ENCODE results near the gene DPM3. TPM values are rescaled to one million over a fixed set of nuclear protein-coding genes. Genes with fewer than 3 reads are reported as not detected.
A peak's percentile ranks its signal among the peaks of the same experiment; 100 is the strongest.

The DPM3 gene
- total and polyA plus RNA-seq, 2 of the 13 experiments (the other 11 are each of a cell fraction or from before 2014, with no cell fraction given), result 23.2 to 53.4 TPM

DNA sequence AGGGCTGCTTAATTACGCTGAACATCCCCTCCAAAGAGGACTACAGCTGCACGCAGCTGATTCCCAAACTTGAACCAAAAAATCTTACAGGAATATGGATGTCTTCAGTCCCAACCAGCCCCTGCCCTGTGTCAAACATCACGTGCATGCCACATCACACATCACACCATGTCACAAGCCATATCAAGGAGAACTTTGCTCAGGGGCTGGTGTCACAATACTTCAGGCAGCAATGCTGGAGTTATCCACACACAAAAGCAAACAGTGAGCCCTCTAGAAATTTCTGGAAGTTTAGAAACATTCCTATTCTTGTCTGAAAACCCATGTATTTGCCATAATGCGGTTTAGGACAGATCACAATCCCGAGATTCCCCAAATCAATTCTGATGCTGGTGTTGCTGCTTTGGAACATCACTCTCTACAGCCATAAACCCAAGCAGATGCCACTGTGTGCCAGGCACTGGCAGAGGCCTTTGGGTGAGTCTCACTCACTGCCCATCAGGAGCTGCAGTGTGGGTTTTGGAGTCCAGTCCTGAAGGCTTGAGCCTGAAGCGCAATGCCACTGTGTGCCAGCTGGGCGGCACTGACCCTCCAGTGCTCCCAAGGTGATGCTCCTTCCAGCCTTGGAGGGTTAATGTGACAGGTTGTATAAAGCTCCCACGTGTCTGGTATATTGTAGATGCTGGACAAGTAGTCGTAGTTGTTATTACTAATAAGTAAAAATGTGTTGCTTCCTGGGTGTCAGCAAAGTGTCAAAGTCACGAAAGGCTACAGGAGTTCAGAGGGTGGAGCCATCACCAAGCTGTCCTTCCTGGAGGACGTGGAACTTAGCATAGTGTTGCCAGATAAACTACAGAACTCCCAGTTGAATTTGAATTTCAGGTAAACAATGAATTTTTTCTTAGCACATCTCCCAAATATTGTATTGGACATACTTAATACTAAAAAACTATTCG lies 32.7 kb downstream of the DPM3 start (continued):
- TF ChIP-seq, protein P1, sequence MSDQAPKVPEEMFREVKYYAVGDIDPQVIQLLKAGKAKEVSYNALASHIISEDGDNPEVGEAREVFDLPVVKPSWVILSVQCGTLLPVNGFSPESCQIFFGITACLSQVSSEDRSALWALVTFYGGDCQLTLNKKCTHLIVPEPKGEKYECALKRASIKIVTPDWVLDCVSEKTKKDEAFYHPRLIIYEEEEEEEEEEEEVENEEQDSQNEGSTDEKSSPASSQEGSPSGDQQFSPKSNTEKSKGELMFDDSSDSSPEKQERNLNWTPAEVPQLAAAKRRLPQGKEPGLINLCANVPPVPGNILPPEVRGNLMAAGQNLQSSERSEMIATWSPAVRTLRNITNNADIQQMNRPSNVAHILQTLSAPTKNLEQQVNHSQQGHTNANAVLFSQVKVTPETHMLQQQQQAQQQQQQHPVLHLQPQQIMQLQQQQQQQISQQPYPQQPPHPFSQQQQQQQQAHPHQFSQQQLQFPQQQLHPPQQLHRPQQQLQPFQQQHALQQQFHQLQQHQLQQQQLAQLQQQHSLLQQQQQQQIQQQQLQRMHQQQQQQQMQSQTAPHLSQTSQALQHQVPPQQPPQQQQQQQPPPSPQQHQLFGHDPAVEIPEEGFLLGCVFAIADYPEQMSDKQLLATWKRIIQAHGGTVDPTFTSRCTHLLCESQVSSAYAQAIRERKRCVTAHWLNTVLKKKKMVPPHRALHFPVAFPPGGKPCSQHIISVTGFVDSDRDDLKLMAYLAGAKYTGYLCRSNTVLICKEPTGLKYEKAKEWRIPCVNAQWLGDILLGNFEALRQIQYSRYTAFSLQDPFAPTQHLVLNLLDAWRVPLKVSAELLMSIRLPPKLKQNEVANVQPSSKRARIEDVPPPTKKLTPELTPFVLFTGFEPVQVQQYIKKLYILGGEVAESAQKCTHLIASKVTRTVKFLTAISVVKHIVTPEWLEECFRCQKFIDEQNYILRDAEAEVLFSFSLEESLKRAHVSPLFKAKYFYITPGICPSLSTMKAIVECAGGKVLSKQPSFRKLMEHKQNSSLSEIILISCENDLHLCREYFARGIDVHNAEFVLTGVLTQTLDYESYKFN (CRISPR knock-in tag; conservative IDR thresholded peaks at IDR 0.05), result peak; percentile 71
- 0 out of 2 replicates have a peak, but pooled peaks have one; percentile 62 for TF ChIP-seq ZNF501 (CRISPR knock-in tag; IDR thresholded peaks at IDR 0.05)
- TF ChIP-seq, protein P2, sequence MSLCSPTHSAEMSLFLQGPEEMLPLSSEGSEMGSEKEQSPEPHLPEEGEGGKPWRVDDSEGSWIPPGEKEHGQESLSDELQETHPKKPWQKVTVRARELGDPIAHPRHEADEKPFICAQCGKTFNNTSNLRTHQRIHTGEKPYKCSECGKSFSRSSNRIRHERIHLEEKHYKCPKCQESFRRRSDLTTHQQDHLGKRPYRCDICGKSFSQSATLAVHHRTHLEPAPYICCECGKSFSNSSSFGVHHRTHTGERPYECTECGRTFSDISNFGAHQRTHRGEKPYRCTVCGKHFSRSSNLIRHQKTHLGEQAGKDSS (CRISPR knock-in tag; IDR thresholded peaks at IDR 0.05; ENCODE audit: borderline replicate concordance, low read depth), result no peak
- TF ChIP-seq NCOA2 (CRISPR knock-in tag; IDR thresholded peaks at IDR 0.05), result 0 out of 2 replicates have a peak, but pooled peaks have one; percentile 57
- TF ChIP-seq EHMT2 (IDR thresholded peaks at IDR 0.05; ENCODE audit: borderline replicate concordance, low read depth, low read length), result no peak
- TF ChIP-seq SKI (IDR thresholded peaks at IDR 0.05; ENCODE audit: partially characterized antibody), result no peak
- no peak for TF ChIP-seq ZNF282 (IDR thresholded peaks at IDR 0.05; ENCODE audit: partially characterized antibody)
- TF ChIP-seq, protein P3, sequence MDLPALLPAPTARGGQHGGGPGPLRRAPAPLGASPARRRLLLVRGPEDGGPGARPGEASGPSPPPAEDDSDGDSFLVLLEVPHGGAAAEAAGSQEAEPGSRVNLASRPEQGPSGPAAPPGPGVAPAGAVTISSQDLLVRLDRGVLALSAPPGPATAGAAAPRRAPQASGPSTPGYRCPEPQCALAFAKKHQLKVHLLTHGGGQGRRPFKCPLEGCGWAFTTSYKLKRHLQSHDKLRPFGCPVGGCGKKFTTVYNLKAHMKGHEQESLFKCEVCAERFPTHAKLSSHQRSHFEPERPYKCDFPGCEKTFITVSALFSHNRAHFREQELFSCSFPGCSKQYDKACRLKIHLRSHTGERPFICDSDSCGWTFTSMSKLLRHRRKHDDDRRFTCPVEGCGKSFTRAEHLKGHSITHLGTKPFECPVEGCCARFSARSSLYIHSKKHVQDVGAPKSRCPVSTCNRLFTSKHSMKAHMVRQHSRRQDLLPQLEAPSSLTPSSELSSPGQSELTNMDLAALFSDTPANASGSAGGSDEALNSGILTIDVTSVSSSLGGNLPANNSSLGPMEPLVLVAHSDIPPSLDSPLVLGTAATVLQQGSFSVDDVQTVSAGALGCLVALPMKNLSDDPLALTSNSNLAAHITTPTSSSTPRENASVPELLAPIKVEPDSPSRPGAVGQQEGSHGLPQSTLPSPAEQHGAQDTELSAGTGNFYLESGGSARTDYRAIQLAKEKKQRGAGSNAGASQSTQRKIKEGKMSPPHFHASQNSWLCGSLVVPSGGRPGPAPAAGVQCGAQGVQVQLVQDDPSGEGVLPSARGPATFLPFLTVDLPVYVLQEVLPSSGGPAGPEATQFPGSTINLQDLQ (CRISPR knock-in tag; IDR thresholded peaks at IDR 0.05), result 0 out of 2 replicates have a peak, but pooled peaks have one; percentile 40
- TF ChIP-seq ZNF446 (CRISPR knock-in tag; IDR thresholded peaks at IDR 0.05), result no peak
- peak; percentile 62 for TF ChIP-seq FOSL2 (CRISPR knock-in tag; IDR thresholded peaks at IDR 0.05)
- peak; percentile 95 for TF ChIP-seq TFE3 (CRISPR knock-in tag; IDR thresholded peaks at IDR 0.05)
- no peak for TF ChIP-seq SRSF4 (IDR thresholded peaks at IDR 0.05; ENCODE audit: low read depth, low read length, poor library complexity, severe bottlenecking)
- TF ChIP-seq CREM (IDR thresholded peaks at IDR 0.05), result peak; percentile 42; the same call in 1 of the 2 replicates
- no peak for TF ChIP-seq CREM (CRISPR knock-in tag; IDR thresholded peaks at IDR 0.05)
- no peak for TF ChIP-seq HDAC6 (IDR thresholded peaks at IDR 0.05; ENCODE audit: low read depth, low read length)
- 0 out of 2 replicates have a peak, but pooled peaks have one; percentile 26 for TF ChIP-seq ZNF230 (CRISPR knock-in tag; IDR thresholded peaks at IDR 0.05)
- TF ChIP-seq HNRNPL (IDR thresholded peaks at IDR 0.05; ENCODE audit: low read depth, low read length), result 0 out of 2 replicates have a peak, but pooled peaks have one; percentile 16
- TF ChIP-seq NR2C2 (CRISPR knock-in tag; IDR thresholded peaks at IDR 0.05; ENCODE audit: borderline replicate concordance), result peak; percentile 59; the same call in 1 of the 2 replicates
- TF ChIP-seq SRSF1 (optimal IDR thresholded peaks at IDR 0.05; ENCODE audit: low read depth, low read length), result no peak
